BJ (cell line): Measurements from ENCODE around the gene MATN1. TPM values are rescaled to one million over a fixed set of nuclear protein-coding genes. Genes with fewer than 3 reads are reported as not detected.

Experiments
- CTCF ChIA-PET: fragments of 350-600 bp; formaldehyde crosslinking; extraction: SDS; loops from one replicate; lab custom pipeline; 2021; ENCODE audit warnings: antibody characterized with exemption, inconsistent platforms; lab: Yijun Ruan, JAX
- POLR2A ChIA-PET: fragments of 300-600 bp; sonication (Branson Sonifier 250); formaldehyde crosslinking; extraction: SDS; loops from one replicate; lab custom pipeline; 2021; ENCODE audit warnings: antibody characterized with exemption; lab: Charles Lee
- DNase-seq: peaks from one replicate; pipeline ENCODE4 v3.0.0-alpha.2; 2011; ENCODE audit warnings: low read depth
- H3K27me3 ChIP-seq: 2 replicates; pipeline ENCODE4 v1.6.0; 2011; ENCODE audit warnings: low read length; ENCODE audit not compliant: control insufficient read depth, insufficient read depth
- H3K36me3 ChIP-seq: 2 replicates; pipeline ENCODE4 v1.5.1; 2011; ENCODE audit warnings: low read length; ENCODE audit not compliant: control insufficient read depth, insufficient read depth
- H3K4me3 ChIP-seq: 2 replicates; pipeline ENCODE4 v1.5.1; 2011; ENCODE audit warnings: low read depth, mild to moderate bottlenecking, control low read depth, low read length
- polyA plus RNA-seq: library from polyadenylated mRNA; depleted of rRNA; stranded (reverse); fragments of >200 nt; gene quantifications from 2 replicates; pipeline ENCODE4 v1.2.3, GENCODE V29; 2011
- TF ChIP-seq, protein P1 (sequence below): IDR thresholded peaks from 2 replicates; pipeline ENCODE4 v1.5.1; 2011; ENCODE audit warnings: low read depth, mild to moderate bottlenecking, control low read depth, inconsistent platforms, low read length, moderate library complexity; ENCODE audit not compliant: insufficient read depth

The MATN1 gene
- polyA plus RNA-seq, 1 experiment = 0.13 TPM

DNA sequence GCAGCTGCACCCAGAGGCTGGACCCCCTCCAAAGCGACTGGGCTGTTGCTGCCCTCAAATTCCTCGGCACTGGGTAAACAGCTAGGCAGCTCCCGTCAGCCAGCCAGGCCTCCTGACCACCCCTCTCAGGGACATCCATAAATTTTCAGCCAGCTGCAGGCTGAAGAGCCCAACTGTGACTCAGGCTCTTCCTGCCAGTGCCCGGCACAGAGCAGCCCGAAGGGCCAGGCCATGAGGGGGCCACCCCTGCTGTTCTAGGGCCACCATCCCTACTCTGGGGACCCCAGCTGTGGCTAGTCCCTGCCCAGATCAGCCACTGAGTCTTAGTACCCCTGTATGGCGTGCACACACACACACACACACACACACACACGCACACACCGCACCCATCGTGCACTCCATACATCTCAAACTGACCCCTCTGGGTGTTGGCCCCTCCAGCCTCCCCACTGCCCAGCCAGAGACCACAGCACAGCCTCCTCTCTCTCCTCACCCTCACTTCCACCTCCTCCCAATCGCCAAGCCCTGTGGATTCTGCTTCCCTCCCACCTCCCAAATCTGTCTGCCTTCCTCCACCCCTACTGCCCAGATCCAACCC, 40.4 kb upstream of the MATN1 start:
- CTCF ChIA-PET = interaction anchor here (0.7 to 10.3 kb wide), 5 partner anchors 16 to 1512 kb away, joined by 3 to 114 read pairs (median 16); no protein-coding TSS in a partner anchor
- H3K4me3 ChIP-seq = no peak overlapping the region
- H3K27me3 ChIP-seq = no peaks in the 10 kb centered on the region
- POLR2A ChIA-PET = no interaction called here
- TF ChIP-seq, protein P1, sequence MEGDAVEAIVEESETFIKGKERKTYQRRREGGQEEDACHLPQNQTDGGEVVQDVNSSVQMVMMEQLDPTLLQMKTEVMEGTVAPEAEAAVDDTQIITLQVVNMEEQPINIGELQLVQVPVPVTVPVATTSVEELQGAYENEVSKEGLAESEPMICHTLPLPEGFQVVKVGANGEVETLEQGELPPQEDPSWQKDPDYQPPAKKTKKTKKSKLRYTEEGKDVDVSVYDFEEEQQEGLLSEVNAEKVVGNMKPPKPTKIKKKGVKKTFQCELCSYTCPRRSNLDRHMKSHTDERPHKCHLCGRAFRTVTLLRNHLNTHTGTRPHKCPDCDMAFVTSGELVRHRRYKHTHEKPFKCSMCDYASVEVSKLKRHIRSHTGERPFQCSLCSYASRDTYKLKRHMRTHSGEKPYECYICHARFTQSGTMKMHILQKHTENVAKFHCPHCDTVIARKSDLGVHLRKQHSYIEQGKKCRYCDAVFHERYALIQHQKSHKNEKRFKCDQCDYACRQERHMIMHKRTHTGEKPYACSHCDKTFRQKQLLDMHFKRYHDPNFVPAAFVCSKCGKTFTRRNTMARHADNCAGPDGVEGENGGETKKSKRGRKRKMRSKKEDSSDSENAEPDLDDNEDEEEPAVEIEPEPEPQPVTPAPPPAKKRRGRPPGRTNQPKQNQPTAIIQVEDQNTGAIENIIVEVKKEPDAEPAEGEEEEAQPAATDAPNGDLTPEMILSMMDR = no peak
- no peaks in the 10 kb centered on the region for H3K36me3 ChIP-seq
- DNase-seq = peak; percentile 18

GRCh38 chr1:30762930-30763650, 39.7 kb upstream of the MATN1 start:
- TF ChIP-seq, protein P1 = no peak
- H3K4me3 ChIP-seq = no peak overlapping the region
- no peaks in the 10 kb centered on the region for H3K36me3 ChIP-seq
- no peak for DNase-seq
- ChIA-PET CTCF (interaction anchor here (0.7 to 10.3 kb wide), 4 partner anchors 16 to 1511 kb away, joined by 3 to 114 read pairs (median 26); no protein-coding TSS in a partner anchor), POLR2A (no interaction called here)
- H3K27me3 ChIP-seq = no peaks in the 10 kb centered on the region

GRCh38 chr1:30762152-30762929, 39.0 kb upstream of the MATN1 start:
- ChIA-PET POLR2A (no interaction called here), CTCF (interaction anchor here (0.8 to 10.3 kb wide), 4 partner anchors 17 to 150 kb away, joined by 3 to 114 read pairs (median 26); no protein-coding TSS in a partner anchor)
- no peaks in the 10 kb centered on the region for H3K27me3 ChIP-seq
- H3K36me3 ChIP-seq = no peaks in the 10 kb centered on the region
- TF ChIP-seq, protein P1 = no peak
- no peak overlapping the region for H3K4me3 ChIP-seq
- DNase-seq = no peak

DNA sequence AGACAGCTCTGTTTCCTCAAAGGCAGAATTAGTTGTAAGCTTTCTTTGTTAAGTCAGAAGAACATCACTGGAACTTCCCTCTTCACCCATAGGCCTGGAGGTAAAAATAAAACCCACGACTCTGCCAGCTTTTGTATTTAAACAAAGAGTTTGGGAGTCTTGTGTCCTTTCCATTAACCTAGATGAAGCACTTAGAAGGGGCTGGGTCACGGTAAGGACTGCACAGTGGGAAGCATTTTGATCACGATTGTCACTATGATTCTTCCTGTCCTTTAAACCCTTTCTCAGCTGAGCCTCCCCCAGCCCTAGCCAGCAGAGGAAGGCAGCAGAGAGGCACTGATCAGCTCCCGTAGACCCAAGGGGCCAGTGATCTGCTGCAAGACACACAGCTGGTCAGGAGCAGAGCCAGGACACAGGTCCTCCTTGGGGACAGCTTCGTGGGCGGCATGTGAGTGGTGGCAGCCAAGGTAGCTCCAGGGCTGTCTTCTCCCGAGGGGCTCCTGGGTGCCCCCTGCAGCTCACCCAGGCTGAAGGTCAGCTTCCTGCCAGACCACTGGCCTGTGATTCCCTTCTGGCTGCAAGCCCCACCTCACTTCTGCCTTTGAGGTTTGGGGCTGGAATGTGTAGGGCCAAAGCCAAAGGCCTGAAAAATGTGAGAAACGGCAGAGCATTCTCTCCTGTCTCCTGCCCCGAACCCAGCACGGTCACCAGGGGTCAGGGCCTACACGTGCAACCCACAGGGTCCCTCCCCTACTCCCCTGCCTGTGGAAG, 38.2 kb upstream of the MATN1 start:
- no peaks in the 10 kb centered on the region for H3K36me3 ChIP-seq
- no peaks in the 10 kb centered on the region for H3K27me3 ChIP-seq
- no peak overlapping the region for H3K4me3 ChIP-seq
- TF ChIP-seq, protein P1 = no peak
- ChIA-PET CTCF (interaction anchor here (0.6 to 10.3 kb wide), 7 partner anchors 11 to 151 kb away, joined by 3 to 114 read pairs (median 3); no protein-coding TSS in a partner anchor), POLR2A (interaction anchor here (0.7 kb wide), 1 partner anchor 1995 kb away, joined by 3 read pairs; no protein-coding TSS in a partner anchor)
- DNase-seq = no peak
